ENCODE data around the gene KLF16.

DNA sequence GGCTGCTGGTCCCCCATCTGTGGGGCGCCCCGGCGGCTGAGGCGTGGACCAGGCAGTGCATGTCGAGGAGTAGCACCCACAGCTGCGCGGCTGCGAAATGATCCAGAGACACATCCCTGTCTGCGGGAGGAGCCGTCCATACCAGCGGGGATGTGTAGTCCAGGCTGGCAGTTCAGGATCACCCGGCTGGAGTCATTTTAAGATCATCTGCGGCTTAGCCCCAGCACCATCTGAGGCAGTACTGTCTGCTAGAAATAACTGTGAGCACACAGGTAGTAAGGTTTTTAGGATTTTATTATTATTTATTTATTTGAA lies 44.9 kb upstream of the KLF16 start:
- TF ChIP-seq, protein P1, sequence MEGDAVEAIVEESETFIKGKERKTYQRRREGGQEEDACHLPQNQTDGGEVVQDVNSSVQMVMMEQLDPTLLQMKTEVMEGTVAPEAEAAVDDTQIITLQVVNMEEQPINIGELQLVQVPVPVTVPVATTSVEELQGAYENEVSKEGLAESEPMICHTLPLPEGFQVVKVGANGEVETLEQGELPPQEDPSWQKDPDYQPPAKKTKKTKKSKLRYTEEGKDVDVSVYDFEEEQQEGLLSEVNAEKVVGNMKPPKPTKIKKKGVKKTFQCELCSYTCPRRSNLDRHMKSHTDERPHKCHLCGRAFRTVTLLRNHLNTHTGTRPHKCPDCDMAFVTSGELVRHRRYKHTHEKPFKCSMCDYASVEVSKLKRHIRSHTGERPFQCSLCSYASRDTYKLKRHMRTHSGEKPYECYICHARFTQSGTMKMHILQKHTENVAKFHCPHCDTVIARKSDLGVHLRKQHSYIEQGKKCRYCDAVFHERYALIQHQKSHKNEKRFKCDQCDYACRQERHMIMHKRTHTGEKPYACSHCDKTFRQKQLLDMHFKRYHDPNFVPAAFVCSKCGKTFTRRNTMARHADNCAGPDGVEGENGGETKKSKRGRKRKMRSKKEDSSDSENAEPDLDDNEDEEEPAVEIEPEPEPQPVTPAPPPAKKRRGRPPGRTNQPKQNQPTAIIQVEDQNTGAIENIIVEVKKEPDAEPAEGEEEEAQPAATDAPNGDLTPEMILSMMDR (conservative IDR thresholded peaks at IDR 0.05): no peak
- TF ChIP-seq EZH2 (IDR thresholded peaks at IDR 0.05; ENCODE audit: low read depth): no peak

All from PC-9 (cell line).